ENCODE data around the gene GABRR1. TPM values are rescaled to one million over a fixed set of nuclear protein-coding genes. Genes with fewer than 3 reads are reported as not detected.

GABRR1 gene
- total RNA-seq, 4 donors from 2014 or later: 0.31 TPM; not detected in 3

DNA sequence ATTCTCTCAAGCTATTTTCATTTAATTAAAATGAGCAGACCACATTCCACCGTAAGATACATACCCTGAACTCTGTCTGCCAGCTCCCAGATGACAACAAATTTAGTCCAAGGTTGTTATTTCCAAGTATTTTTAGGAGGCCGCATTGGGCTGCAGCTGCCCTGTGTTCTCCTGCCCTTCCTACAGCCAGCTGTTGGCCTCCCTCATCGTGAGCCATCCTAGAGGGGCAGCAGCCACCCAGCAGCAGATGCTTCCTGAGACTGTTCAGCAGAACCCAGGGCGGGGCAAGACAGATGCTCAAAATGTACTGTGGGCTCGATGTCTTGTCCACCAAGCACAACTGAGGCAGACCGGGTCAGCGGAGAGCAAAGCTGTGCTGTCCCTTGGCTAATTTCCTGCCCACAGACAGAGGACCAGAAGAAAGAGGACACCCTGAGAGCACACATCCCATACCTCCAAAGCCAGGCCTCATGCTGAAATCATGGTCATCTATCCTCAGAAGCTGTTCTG, 16.4 kb downstream of the GABRR1 start:
- Histone ChIP-seq H3K4me3 (no peak overlapping the region), H3K27ac (no peak overlapping the region), H3K4me1 (no peaks in the 10 kb centered on the region), H3K9me3 (peaks cover 0 to 1% (median 0%) of the 10 kb centered on the region in 3 donors), H3K36me3 (no peaks in the 10 kb centered on the region), H3K27me3 (no peaks in the 10 kb centered on the region)
- WGBS, 2 donors (ENCODE audit: low coverage in 1 of 2): 61 to 81% methylated on average over 2 to 5 of the region's 7 CpGs
- TF ChIP-seq POLR2AphosphoS5 (IDR thresholded peaks at IDR 0.05): no peak
- TF ChIP-seq POLR2A (IDR thresholded peaks at IDR 0.05): no peak
- TF ChIP-seq, protein P1, sequence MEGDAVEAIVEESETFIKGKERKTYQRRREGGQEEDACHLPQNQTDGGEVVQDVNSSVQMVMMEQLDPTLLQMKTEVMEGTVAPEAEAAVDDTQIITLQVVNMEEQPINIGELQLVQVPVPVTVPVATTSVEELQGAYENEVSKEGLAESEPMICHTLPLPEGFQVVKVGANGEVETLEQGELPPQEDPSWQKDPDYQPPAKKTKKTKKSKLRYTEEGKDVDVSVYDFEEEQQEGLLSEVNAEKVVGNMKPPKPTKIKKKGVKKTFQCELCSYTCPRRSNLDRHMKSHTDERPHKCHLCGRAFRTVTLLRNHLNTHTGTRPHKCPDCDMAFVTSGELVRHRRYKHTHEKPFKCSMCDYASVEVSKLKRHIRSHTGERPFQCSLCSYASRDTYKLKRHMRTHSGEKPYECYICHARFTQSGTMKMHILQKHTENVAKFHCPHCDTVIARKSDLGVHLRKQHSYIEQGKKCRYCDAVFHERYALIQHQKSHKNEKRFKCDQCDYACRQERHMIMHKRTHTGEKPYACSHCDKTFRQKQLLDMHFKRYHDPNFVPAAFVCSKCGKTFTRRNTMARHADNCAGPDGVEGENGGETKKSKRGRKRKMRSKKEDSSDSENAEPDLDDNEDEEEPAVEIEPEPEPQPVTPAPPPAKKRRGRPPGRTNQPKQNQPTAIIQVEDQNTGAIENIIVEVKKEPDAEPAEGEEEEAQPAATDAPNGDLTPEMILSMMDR (IDR thresholded peaks at IDR 0.05): no peak
- no peak for TF ChIP-seq EP300 (IDR thresholded peaks at IDR 0.05)
- no peak for ATAC-seq

DNA sequence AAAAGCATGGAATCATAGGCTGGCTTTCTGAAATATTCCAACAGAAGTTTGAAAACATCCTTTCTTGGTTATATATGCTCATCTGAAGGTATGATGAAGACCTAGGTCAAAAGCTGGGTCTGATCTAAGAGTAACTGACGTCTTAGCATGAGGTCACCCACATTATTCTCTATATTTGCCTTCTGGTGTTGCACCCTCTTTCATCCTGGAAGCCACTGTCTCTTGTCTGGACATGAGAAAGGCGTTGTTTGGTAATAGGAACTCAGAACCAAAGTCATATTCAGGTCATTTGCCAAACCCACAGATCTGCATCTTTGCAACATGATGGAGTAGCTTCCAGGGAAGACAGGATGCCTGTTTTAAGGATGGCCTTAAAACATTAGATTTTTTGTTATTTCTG, 17.6 kb downstream of the GABRR1 start:
- Histone ChIP-seq H3K27me3 (no peaks in the 10 kb centered on the region), H3K9me3 (peaks cover 0 to 13% (median 0%) of the 10 kb centered on the region in 3 donors), H3K36me3 (no peaks in the 10 kb centered on the region), H3K4me3 (no peak overlapping the region), H3K4me1 (no peaks in the 10 kb centered on the region), H3K27ac (no peak overlapping the region)
- TF ChIP-seq EP300 (IDR thresholded peaks at IDR 0.05): no peak
- TF ChIP-seq POLR2A (IDR thresholded peaks at IDR 0.05): no peak
- TF ChIP-seq, protein P1 (IDR thresholded peaks at IDR 0.05): no peak
- no peak for TF ChIP-seq POLR2AphosphoS5 (IDR thresholded peaks at IDR 0.05)
- ATAC-seq: no peak
- 71 to 75% methylated on average over 2 of the region's 2 CpGs for WGBS, 2 donors (ENCODE audit: low coverage in 1 of 2)

DNA sequence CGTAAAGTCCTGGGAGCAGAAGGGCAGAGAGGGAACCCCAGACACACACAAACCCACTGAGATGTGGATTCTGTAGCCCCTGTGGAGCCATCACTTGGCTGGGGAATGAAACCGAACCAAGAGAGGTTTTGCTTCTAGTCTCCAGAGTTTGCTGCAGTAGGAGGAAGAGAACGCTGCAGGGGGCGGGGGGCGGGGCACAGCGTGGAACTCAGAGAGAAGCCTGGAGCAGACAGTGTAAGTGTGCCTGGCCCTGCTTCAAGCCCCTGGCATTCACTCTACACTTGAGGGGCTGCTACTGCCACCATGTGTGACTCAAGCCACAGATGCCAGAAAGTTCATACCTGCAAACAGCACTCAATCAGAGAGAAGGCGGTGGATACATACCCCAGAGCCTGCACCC, 18.9 kb downstream of the GABRR1 start:
- 80 to 100% methylated on average over 1 to 2 of the region's 7 CpGs for WGBS, 2 donors (ENCODE audit: low coverage in 1 of 2)
- H3K4me1 ChIP-seq: no peaks in the 10 kb centered on the region
- H3K9me3 ChIP-seq: peaks cover 0 to 25% (median 0%) of the 10 kb centered on the region in 3 donors
- TF ChIP-seq, protein P1 (IDR thresholded peaks at IDR 0.05): no peak
- TF ChIP-seq EP300 (IDR thresholded peaks at IDR 0.05) (no peak), POLR2A (IDR thresholded peaks at IDR 0.05) (no peak), POLR2AphosphoS5 (IDR thresholded peaks at IDR 0.05) (no peak)
- no peak for ATAC-seq
- no peaks in the 10 kb centered on the region for H3K36me3 ChIP-seq
- no peaks in the 10 kb centered on the region for H3K27me3 ChIP-seq
- no peak overlapping the region for H3K4me3 ChIP-seq
- no peak overlapping the region for H3K27ac ChIP-seq

DNA sequence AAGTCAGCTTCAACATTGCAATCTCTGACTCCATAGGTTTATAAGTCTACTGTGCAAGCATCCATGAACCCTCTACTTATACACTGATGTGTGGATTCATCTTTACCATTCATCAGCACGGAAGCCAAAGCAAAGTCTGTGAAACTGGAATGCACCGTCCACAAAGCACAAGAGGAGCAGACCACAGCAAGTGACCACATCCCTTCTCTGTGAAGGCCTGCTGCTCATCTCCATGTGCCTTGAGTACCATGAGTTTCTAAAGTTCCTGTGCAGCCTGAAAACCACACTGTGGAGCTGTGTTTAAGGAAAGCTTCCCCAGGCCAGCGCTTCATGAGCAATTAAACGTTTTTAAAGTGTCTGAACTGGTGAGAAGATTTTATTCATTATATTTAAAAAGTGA, 20.0 kb downstream of the GABRR1 start:
- no peak for ATAC-seq
- no peak overlapping the region for H3K4me3 ChIP-seq

DNA sequence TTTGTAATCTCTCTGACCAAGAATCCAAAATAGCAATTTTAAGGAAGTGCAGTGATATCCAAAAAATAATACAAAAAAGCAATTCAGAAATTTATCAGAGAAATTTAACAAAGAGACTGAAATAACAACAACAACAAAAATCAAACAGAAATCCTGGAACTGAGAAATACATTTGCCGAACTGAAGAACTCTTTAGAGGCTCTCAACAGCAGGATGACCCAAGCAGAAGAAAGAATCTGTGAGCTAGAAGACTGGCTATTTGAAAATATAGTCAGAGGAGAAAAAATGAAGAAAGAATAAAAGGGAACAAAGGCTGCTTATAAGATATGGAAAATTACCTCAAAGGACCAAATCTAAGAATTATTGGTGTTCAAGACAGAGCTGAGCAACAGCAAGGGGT, 22.6 kb downstream of the GABRR1 start:
- no peak for ATAC-seq
- H3K9me3 ChIP-seq: peaks cover 0 to 25% (median 0%) of the 10 kb centered on the region in 3 donors
- no peaks in the 10 kb centered on the region for H3K27me3 ChIP-seq
- TF ChIP-seq, protein P1 (IDR thresholded peaks at IDR 0.05): no peak
- TF ChIP-seq POLR2A (IDR thresholded peaks at IDR 0.05): no peak
- no peak for TF ChIP-seq POLR2AphosphoS5 (IDR thresholded peaks at IDR 0.05)
- TF ChIP-seq EP300 (IDR thresholded peaks at IDR 0.05): no peak
- H3K4me1 ChIP-seq: no peaks in the 10 kb centered on the region
- 100% methylated on average over 1 of the region's 1 CpG for WGBS, 2 donors (ENCODE audit: low coverage in 1 of 2)
- no peaks in the 10 kb centered on the region for H3K36me3 ChIP-seq
- H3K27ac ChIP-seq: no peak overlapping the region
- no peak overlapping the region for H3K4me3 ChIP-seq

More for the DNA sequence above, 20.0 kb downstream of the GABRR1 start:
- Histone ChIP-seq H3K36me3 (no peaks in the 10 kb centered on the region), H3K9me3 (peaks cover 0 to 25% (median 0%) of the 10 kb centered on the region in 3 donors), H3K4me1 (no peaks in the 10 kb centered on the region), H3K27me3 (no peaks in the 10 kb centered on the region), H3K27ac (no peak overlapping the region)
- TF ChIP-seq, protein P1 (IDR thresholded peaks at IDR 0.05): no peak
- TF ChIP-seq POLR2A (IDR thresholded peaks at IDR 0.05) (no peak), EP300 (IDR thresholded peaks at IDR 0.05) (no peak), POLR2AphosphoS5 (IDR thresholded peaks at IDR 0.05) (no peak)
- whole genome bisulfite sequencing, 2 donors (ENCODE audit: low coverage in 1 of 2): 40 to 57% methylated on average over 1 to 4 of the region's 4 CpGs
